Esophagus squamous epithelium (tissue), 4 donors: ENCODE results near the gene ACLY.

ENCODE experiments used
- CTCF ChIP-seq, 6 experiments: fragments of 450-650 bp in 4 of 6; fragments of 200-600 bp in 2 of 6; sonication (generic) in 2 of 6; IDR thresholded peaks; one replicate each; pipeline ENCODE4 v1.5.1; 2016 to 2019; ENCODE audit warnings: antibody characterized with exemption in 6 of 6, mild to moderate bottlenecking in 4 of 6, moderate library complexity in 4 of 6
- POLR2A ChIP-seq, 4 donors: fragments of 450-650 bp; IDR thresholded peaks; one replicate each; pipeline ENCODE4 v1.6.1; 2017; ENCODE audit warnings: antibody characterized with exemption in 4 of 4, mild to moderate bottlenecking in 4 of 4, moderate library complexity in 3 of 4

- peak in 2 of 6 experiments; percentile 9 to 31 for TF ChIP-seq CTCF (IDR thresholded peaks at IDR 0.05)
- no peak for TF ChIP-seq POLR2A (IDR thresholded peaks at IDR 0.05)
Measured at GRCh38 chr17:41885733-41886132, 33.0 kb downstream of the ACLY start.
